Ascending aorta (tissue), 2 donors: Measurements from ENCODE around the gene KCNQ5. TPM values are rescaled to one million over a fixed set of nuclear protein-coding genes. Genes with fewer than 3 reads are reported as not detected.
A peak's percentile ranks its signal among the peaks of the same experiment; 100 is the strongest.

Experiments used
- DNase-seq, 2 donors: peaks; one replicate each; pipeline ENCODE4 v3.0.0-alpha.2; 2019; ENCODE audit warnings: low spot score in 2 of 2
- H3K27ac ChIP-seq, 2 donors: fragments of 200-600 bp; sonication (generic); one replicate each; pipeline ENCODE4 v1.5.1; 2016 to 2017; ENCODE audit warnings: mild to moderate bottlenecking in 1 of 2
- H3K27me3 ChIP-seq: fragments of 200-600 bp; sonication (generic); one replicate; pipeline ENCODE4 v1.5.1; 2017
- H3K36me3 ChIP-seq, 2 donors: fragments of 200-600 bp; sonication (generic); one replicate each; pipeline ENCODE4 v1.5.1; 2016
- H3K4me1 ChIP-seq, 2 donors: fragments of 200-600 bp; sonication (generic); one replicate each; pipeline ENCODE4 v1.5.1; 2016 to 2017; ENCODE audit warnings: mild to moderate bottlenecking in 1 of 2
- H3K4me3 ChIP-seq, 2 donors: fragments of 200-600 bp; sonication (generic); one replicate each; pipeline ENCODE4 v1.5.1; 2016 to 2017; ENCODE audit warnings: mild to moderate bottlenecking in 1 of 2
- H3K9me3 ChIP-seq, 2 donors: fragments of 200-600 bp; sonication (generic); one replicate each; pipeline ENCODE4 v1.5.1; 2016
- intact Hi-C: fragments of 100-400 bp; cut with DNase I; formaldehyde crosslinking; loops from one replicate; pipeline ENCODE4 v1.15.1; 2023
- total RNA-seq: library from RNA; depleted of rRNA; stranded (reverse); fragments of >200 nt; gene quantifications from one replicate; pipeline ENCODE4 v1.1.0, GENCODE V29; 2016
- TF ChIP-seq, protein P1 (sequence below), 3 experiments: fragments of 200-600 bp in 2 of 3; fragments of 450-650 bp in 1 of 3; sonication (generic) in 2 of 3; IDR thresholded peaks; one replicate each; pipeline ENCODE4 v1.5.1; 2016 to 2019; ENCODE audit warnings: antibody characterized with exemption in 3 of 3, mild to moderate bottlenecking in 1 of 3, moderate library complexity in 1 of 3

The KCNQ5 gene
- total RNA-seq, 1 donor from 2014 or later: 4.5 TPM

DNA sequence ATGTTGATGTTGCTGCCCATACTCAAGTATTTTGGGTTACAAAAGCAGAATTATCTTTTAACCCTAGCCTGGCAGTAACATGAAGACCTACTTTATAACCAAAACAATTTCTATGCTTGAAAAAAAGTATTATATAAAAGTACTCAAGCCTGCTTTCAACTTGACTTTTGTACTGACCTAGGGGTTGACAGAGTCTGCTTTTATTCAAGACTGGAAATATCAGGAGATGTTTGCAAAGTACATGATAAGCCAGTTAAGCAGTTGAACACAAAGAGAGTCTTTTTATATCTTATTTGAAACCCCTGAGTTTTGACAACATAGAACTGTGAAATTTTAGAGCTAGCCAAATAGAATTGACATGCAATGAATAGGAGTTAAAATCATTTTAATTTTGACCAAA lies 159.8 kb downstream of the KCNQ5 start:
- no peaks in the 10 kb centered on the region for H3K36me3 ChIP-seq
- no peaks in the 10 kb centered on the region for H3K9me3 ChIP-seq
- peaks cover 0 to 6% of the 10 kb centered on the region in 2 donors for H3K4me1 ChIP-seq
- no peaks in the 10 kb centered on the region for H3K27me3 ChIP-seq
- intact Hi-C loops: no loop called here
- TF ChIP-seq, protein P1, sequence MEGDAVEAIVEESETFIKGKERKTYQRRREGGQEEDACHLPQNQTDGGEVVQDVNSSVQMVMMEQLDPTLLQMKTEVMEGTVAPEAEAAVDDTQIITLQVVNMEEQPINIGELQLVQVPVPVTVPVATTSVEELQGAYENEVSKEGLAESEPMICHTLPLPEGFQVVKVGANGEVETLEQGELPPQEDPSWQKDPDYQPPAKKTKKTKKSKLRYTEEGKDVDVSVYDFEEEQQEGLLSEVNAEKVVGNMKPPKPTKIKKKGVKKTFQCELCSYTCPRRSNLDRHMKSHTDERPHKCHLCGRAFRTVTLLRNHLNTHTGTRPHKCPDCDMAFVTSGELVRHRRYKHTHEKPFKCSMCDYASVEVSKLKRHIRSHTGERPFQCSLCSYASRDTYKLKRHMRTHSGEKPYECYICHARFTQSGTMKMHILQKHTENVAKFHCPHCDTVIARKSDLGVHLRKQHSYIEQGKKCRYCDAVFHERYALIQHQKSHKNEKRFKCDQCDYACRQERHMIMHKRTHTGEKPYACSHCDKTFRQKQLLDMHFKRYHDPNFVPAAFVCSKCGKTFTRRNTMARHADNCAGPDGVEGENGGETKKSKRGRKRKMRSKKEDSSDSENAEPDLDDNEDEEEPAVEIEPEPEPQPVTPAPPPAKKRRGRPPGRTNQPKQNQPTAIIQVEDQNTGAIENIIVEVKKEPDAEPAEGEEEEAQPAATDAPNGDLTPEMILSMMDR (IDR thresholded peaks at IDR 0.05): no peak
- no peak overlapping the region for H3K4me3 ChIP-seq
- DNase-seq: no peak
- no peak overlapping the region for H3K27ac ChIP-seq

GRCh38 chr6:72783035-72783434 lies 161.2 kb downstream of the KCNQ5 start:
- no peaks in the 10 kb centered on the region for H3K27me3 ChIP-seq
- TF ChIP-seq, protein P1 (IDR thresholded peaks at IDR 0.05): no peak
- H3K4me3 ChIP-seq: no peak overlapping the region
- peak overlapping the region in 1 of 2 donors; percentile 38 for H3K27ac ChIP-seq
- no peak for DNase-seq
- intact Hi-C loops: no loop called here
- H3K4me1 ChIP-seq: peaks cover 0 to 17% of the 10 kb centered on the region in 2 donors
- H3K9me3 ChIP-seq: no peaks in the 10 kb centered on the region
- no peaks in the 10 kb centered on the region for H3K36me3 ChIP-seq

DNA sequence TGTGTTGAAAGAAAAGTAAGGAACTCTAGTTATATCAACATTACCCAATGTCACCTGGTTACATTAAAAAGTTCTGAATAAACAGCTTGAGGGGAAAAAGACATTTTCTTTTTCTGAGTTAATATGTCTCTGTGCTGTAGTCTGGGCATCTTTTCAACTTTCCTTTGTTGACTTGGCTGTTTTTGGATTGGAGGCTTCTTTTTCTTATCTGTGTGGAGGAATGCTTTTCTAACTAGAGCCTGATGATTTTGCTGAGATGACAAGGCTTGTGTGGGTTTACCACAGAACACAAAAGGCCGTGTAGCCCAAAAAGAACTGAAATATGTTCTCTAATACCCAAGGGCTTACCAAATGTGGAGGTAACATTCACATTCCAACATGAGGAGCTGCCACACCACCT lies 161.8 kb downstream of the KCNQ5 start:
- no peaks in the 10 kb centered on the region for H3K9me3 ChIP-seq
- no peaks in the 10 kb centered on the region for H3K27me3 ChIP-seq
- intact Hi-C loops: no loop called here
- DNase-seq: no peak
- H3K4me3 ChIP-seq: no peak overlapping the region
- H3K4me1 ChIP-seq: peaks cover 0 to 20% of the 10 kb centered on the region in 2 donors
- H3K27ac ChIP-seq: peak overlapping the region; percentile 38 to 43
- H3K36me3 ChIP-seq: no peaks in the 10 kb centered on the region
- TF ChIP-seq, protein P1 (IDR thresholded peaks at IDR 0.05): no peak

GRCh38 chr6:72784071-72784470 lies 162.2 kb downstream of the KCNQ5 start:
- TF ChIP-seq, protein P1 (IDR thresholded peaks at IDR 0.05): no peak
- Histone ChIP-seq H3K27me3 (no peaks in the 10 kb centered on the region), H3K4me1 (peaks cover 0 to 20% of the 10 kb centered on the region in 2 donors), H3K9me3 (no peaks in the 10 kb centered on the region), H3K4me3 (no peak overlapping the region), H3K36me3 (no peaks in the 10 kb centered on the region), H3K27ac (peak overlapping the region; percentile 38 to 43)
- intact Hi-C loops: no loop called here
- no peak for DNase-seq

DNA sequence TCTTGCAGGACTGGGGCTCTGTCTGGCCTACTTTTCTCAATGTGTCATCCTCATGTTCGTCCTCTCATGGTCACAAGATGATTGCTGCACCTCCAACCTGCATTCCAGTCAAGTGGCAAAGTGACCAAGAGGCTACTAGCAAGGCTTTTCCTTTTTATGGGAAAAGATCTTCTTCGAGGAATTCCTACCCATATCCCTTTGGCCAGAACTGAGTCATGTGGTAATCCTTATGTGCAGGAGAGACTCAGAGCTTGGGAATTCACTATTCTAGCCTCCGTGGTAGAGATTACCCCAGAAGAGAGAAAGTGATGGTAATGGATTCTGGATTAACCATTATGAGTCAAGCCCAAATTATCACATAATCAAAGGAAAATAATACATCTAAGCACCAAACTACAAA lies 162.7 kb downstream of the KCNQ5 start:
- Histone ChIP-seq H3K9me3 (no peaks in the 10 kb centered on the region), H3K27me3 (no peaks in the 10 kb centered on the region), H3K27ac (no peak overlapping the region), H3K36me3 (no peaks in the 10 kb centered on the region), H3K4me1 (peaks cover 0 to 20% of the 10 kb centered on the region in 2 donors), H3K4me3 (no peak overlapping the region)
- intact Hi-C loops: no loop called here
- TF ChIP-seq, protein P1 (IDR thresholded peaks at IDR 0.05): no peak
- DNase-seq: no peak
